LNCAP (cell line): Measurements from ENCODE around the gene MPP3.

Source experiments
- CTCF ChIP-seq: fragments of 450-650 bp; IDR thresholded peaks from 2 replicates; pipeline ENCODE4 v1.5.1; 2017; ENCODE audit warnings: mild to moderate bottlenecking

MPP3 gene

GRCh38 chr17:43778337-43779144 is 54.4 kb downstream of the MPP3 start, which contains the start of gene DUSP3:
DUSP3 (minus strand) TSS chr17:43778977; CDS start chr17:43778924, 53 bp downstream.
- no peak for TF ChIP-seq CTCF

GRCh38 chr17:43774304-43775250 is 58.4 kb downstream of the MPP3 start:
- TF ChIP-seq CTCF, result no peak

- TF ChIP-seq CTCF, result no peak
Measured at GRCh38 chr17:43772877-43773648, 59.9 kb downstream of the MPP3 start.

- TF ChIP-seq CTCF, result no peak
Measured at GRCh38 chr17:43771463-43771862, 61.5 kb downstream of the MPP3 start.

GRCh38 chr17:43770957-43771356 is 62.0 kb downstream of the MPP3 start:
- TF ChIP-seq CTCF, result no peak

- no peak for TF ChIP-seq CTCF
Measured at GRCh38 chr17:43769859-43770258, 63.1 kb downstream of the MPP3 start.

GRCh38 chr17:43769426-43769825 is 63.5 kb downstream of the MPP3 start:
- no peak for TF ChIP-seq CTCF
